Measurements from ENCODE around the gene DEAF1.

DEAF1 gene

DNA sequence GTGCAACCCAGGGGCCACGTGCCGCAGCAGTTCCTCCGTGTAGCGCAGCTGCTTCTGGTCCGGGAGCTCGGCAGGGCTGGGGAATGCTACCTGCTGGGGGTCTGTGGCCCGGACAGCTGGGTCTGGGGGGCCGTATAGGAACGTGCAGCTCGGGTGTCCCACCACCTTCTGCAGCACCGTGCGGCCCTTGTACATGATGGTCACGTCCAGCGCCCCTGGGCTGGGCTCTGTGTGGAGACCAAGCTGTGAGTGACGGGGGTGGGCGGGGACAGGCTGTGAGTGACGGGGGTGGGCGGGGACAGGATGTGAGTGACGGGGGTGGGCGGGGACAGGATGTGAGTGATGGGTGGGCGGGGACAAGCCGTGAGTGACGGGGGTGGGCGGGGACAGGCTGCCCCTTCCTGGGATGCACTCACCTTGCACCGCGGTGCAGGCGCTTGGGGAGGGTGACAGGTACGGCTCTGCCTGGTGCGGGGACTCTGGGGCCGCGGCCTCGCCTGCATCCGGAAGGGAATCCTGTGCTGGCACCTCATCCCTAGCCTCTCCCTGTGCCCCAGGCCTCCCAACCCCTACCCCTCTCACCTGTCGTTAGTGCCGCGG lies 81.6 kb downstream of the DEAF1 start:
- DNase-seq (ENCODE audit: low read depth in 1 of 2, low spot score in 1 of 2): peak; percentile 63 to 70

DNA sequence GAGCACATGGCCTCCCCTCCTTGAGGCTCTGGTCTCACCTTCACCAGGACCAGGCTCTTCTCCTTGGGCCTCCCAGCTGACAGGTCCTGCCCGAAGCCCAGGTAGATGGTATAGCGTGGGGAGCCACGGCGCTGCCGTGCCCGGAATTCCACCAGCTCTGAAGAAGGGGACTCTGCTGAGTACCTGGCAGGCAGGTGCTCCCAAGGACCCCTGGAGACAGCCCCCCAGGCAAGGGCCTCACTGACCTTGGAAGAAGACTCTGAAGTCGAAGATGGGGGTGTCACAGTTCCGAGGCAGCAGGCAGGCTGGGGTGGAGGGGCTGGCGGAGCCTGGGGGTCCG lies 82.1 kb downstream of the DEAF1 start:
- DNase-seq (ENCODE audit: low read depth in 1 of 2, low spot score in 1 of 2): no peak

DNA sequence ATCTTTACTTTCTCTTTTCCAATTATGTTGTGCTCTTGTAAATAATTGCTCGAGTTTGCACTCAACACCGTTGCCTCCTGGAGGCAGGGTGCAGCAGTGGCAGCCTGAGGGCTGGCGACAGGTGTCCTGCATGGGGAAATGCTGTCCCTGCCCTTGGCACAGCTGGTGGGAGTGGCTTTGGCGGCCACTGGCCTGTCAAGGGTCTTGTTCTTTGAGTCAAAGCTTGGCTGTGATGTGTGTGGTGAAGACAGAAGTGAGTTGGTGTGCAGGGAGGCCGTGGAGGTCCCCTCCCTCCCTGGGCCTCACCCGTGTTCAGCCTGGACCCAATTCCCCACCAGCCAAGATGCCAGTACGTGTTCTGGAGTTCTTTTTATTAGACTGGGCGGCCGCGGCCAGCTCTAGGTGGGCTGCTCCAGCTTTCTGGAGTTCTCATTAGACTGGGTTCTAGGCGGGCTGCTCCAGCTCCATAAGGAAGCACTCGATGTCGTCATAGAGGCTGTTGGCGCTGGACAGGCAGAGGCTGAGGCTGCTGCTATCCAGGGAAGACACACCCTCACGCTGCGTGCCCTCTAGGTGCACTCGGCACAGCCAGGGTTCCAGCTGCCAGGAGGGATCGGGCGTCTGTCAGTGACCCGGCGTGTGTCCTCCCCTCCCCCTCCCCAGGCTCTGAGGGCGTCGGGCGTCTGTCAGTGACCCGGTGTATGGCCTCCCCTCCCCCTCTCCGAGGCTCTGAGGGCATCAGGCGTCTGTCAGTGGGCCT lies 82.6 kb downstream of the DEAF1 start:
- DNase-seq (ENCODE audit: low read depth in 1 of 2, low spot score in 1 of 2): no peak

DNA sequence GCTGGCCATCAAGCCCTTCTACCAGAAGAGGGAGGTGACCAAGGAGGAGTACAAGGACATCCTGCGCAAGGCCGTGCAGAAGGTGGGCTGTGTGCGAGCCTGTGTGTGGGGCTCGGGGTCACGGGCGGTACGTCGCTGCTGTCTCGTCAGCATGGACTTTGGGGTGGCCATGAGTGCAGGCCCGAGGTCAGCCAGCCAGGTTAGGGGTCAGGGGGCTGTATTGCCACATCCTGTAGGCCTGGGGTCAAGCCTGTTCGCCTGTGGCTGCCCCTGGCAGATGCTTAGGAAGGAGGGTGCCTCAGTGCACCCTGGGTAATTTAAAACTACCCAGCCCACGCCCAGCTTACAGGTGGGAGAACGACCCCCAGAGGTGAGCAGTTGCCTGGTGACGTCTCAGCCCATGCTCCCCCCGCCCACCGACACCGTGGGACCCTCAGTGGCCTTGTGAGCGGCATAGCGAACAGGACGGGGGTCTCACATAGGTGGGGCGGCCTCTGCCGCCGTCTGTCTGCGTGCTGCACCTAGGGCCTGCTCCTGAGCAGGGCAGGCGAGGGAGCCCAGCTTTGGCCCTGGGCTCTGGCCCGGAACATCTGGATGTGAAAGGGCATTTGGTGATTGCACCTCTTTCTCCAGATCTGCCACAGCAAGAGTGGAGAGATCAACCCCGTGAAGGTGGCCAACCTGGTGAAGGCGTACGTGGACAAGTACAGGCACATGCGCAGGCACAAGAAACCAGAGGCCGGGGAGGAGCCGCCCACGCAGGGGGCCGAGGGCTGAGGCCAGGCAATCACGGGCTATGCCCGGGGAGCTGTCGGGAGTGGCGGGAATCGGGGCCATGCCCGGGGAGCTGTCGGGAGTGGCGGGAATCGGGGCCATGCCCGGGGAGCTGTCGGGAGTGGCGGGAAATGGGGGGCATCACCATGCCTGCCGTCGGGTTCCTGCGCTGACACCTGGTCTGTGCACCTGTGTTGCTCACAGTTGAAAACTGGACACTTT lies 83.7 kb downstream of the DEAF1 start:
- no peak for DNase-seq (ENCODE audit: low read depth in 1 of 2, low spot score in 1 of 2)

DNA sequence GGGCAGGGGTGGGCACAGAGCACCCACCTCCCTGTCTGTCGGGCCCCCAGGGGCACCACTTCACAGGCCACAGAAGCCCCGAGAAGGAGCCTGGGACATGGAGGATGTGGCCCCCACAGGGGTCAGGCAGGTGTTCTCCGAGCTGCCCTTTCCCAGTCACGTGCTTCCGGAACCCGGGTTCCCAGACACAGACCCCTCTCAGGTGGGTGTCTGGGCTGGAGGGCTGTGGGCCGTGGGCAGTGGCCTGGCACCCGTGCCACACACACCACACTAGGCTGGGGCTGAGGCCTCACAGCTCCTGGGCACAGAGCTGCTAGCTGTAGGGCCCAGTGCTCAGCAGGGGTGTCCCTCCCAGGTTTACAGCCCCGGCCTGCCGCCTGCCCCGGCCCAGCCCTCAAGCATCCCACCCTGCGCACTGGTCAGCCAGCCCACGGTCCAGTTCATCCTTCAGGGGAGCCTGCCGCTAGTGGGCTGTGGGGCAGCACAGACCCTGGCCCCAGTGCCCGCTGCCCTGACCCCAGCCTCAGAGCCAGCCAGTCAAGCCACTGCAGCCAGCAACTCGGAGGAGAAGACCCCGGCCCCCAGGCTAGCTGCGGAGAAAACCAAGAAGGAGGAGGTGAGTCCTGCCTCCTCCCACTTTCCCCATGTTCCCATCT lies 84.7 kb downstream of the DEAF1 start:
- no peak for DNase-seq (ENCODE audit: low read depth in 1 of 2, low spot score in 1 of 2)

DNA sequence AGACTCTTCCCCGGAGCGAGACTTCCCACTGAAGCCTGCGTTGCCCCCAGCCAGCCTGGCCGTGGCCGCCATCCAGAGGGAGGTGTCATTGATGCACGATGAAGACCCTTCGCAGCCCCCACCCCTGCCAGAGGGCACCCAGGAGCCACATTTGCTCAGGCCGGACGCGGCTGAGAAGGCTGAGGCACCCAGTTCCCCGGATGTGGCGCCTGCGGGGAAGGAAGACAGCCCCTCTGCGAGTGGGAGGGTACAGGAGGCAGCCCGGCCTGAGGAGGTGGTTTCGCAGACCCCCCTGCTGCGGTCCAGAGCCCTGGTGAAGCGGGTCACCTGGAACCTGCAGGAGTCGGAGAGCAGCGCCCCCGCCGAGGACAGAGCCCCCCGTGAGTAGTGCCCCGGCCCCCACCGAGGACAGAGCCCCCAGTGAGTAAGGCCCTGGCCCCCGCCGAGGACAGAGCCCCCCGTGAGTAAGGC lies 85.6 kb downstream of the DEAF1 start:
- DNase-seq (ENCODE audit: low read depth in 1 of 2, low spot score in 1 of 2): no peak

DNA sequence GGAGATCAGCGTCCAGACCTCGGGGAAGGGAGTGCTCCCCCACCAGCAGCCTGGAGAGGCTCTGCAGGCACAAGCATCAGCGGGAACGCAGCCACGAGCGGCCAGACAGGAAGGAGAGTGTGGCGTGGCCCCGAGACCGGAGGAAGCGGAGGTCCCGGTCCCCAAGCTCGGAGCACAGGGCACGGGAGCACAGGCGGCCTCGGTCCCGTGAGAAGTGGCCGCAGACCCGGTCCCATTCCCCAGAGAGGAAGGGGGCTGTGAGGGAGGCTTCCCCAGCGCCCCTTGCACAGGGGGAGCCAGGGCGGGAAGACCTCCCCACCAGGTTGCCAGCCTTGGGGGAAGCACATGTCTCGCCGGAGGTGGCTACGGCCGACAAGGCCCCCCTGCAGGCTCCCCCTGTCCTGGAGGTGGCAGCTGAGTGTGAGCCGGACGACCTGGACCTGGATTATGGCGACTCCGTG lies 86.2 kb downstream of the DEAF1 start:
- DNase-seq (ENCODE audit: low read depth in 1 of 2, low spot score in 1 of 2): no peak

DNA sequence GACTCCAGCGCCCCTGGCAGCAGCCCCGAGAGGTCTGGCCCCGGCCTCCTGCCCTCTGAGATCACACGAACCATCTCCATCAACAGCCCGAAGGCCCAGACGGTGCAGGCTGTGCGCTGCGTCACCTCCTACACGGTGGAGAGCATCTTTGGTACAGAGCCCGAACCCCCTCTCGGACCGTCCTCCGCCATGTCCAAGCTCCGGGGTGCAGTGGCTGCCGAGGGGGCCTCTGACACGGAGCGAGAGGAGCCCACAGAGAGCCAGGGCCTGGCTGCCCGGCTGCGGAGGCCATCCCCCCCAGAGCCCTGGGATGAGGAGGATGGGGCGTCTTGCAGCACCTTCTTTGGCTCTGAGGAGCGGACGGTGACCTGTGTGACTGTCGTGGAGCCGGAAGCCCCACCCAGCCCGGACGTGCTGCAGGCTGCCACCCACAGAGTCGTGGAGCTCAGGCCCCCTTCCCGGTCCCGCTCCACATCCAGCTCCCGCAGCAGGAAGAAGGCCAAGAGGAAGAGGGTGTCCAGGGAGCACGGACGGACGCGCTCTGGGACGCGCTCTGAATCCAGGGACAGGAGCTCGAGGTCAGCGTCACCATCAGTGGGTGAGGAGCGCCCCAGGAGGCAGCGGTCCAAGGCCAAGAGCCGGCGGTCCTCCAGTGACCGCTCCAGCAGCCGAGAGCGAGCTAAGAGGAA lies 86.9 kb downstream of the DEAF1 start:
- no peak for DNase-seq (ENCODE audit: low read depth in 1 of 2, low spot score in 1 of 2)

DNA sequence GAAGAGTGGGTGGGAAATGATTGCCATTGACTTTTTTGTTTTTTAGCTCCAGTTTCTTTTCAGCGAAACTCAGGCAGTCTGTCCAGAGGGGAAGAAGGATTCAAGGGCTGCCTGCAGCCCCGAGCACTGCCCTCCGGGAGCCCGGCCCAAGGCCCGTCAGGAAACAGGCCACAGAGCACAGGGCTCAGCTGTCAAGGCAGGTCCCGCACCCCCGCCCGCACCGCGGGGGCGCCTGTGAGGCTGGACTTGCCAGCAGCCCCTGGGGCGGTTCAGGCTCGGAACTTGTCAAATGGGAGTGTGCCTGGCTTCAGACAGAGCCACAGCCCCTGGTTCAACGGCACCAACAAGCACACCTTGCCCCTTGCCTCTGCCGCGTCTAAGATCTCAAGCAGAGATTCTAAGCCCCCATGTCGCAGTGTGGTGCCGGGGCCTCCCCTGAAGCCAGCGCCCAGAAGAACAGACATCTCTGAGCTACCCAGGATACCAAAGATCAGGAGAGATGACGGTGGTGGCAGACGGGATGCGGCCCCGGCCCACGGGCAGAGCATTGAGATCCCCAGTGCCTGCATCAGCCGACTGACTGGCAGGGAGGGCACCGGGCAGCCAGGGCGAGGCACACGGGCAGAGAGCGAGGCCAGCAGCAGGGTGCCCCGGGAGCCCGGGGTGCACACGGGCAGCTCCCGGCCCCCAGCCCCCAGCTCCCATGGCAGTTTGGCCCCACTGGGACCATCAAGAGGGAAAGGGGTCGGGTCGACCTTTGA lies 87.8 kb downstream of the DEAF1 start:
- no peak for DNase-seq (ENCODE audit: low read depth in 1 of 2, low spot score in 1 of 2)

DNA sequence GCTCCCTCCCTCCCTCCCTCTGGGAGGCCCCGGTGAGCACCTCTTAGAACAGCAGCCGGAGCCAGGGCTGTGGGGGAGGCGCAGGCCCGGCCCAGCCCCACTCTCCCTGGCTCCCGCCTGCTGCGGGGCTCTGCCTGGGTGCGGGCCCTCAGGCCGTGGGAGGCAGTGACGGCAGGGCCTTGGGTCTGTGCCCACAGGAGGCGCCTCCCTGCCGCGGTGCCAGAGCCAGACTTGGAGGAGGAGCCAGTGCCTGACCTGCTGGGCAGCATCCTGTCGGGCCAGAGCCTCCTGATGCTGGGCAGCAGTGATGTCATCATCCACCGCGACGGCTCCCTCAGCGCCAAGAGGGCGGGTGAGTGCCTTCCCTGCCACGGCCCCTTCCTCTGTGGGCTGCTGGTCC lies 88.8 kb downstream of the DEAF1 start:
- DNase-seq (ENCODE audit: low read depth in 1 of 2, low spot score in 1 of 2): no peak

DNA sequence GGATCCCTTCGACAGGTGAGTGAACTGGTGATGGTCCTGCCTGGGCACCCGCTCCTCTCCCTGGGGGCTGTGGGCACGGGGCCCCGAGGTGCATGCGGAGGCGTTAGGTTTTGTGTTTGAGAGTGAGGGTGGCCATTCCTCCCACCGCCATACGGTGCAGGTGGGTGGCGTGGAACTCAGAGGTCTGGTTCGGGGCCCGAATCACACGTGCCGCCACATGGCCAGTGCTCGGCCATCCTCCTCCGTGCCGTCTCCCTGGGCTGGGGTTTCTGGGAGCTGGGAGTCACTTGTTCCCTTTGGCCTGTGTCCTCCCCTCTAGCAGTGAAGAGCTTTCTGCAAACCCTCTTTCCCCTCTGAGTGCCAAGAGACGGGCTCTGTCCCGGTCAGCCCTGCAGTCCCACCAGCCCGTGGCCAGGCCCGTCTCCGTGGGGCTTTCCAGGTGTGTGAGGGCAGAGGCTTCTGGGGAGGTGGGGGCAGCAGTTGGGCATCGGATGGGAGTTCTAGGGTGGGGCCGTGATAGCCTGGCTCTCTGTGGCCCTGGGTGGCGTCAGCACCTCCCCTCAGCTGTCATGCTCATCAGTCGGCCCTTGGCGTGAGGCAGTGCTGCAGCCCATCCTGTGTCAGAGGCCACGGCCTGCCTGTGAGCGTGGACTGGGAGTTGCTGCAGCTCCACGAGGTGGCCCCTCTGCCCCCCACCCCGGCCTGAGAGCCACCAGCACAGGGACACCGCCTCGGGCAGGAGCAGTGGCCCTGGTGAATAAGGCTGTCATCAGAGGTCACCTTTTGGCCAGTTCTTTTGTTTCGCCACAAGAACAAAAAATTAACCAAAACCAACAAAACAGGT lies 89.5 kb downstream of the DEAF1 start:
- DNase-seq (ENCODE audit: low read depth in 1 of 2, low spot score in 1 of 2): no peak

DNA sequence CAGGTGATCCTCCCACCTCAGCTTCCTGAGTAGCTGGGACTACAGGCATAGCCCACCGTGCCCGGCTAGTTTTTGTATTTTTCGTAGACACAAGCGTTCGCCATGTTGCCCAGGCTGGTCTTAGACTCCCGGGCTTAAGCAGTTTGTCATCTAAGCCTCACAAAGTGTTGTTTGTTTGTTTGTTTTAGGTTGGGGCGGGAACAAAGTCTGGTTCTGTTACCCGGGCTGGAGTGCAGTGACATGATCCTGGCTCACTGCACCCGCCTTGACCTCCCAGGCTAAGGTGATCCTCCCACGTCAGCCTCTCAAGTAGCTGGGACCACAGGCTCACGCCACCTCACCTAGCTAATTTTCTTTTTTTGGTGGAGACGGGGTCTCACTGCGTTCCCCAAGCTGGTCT lies 91.9 kb downstream of the DEAF1 start:
- no peak for DNase-seq (ENCODE audit: low read depth in 1 of 2, low spot score in 1 of 2)

DNA sequence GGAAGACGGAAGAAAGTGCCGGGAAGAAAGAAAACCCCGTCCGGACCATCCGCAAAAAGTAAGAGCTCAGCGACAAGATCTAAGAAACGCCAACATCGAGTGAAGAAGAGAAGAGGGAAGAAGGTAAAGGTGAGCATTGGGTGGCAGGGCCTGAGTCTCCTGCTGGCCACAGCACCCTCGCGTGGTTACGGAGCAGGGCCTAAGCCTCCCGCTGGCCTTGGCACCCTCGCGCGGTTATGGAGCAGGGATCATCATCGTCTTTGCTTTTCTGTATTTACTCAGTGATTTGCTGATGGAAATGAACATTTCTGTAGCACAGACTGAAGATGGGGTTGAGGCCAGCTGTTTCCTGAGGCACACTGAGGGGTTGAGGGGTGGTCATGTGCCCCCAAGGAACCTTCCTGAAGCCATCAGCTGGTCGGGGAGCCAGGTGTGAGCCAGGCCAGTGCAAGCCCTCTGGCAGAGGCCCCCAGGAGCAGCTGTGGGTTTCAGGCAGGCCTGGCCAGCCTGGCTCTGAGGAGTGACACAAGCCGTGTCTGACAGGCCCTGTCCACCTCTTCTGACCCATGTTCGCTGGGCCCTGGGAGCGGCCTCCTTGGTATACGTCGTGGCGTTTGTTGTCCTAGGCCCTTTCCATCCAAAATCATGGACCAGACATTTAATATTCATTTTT lies 93.3 kb downstream of the DEAF1 start:
- no peak for DNase-seq (ENCODE audit: low read depth in 1 of 2, low spot score in 1 of 2)

DNA sequence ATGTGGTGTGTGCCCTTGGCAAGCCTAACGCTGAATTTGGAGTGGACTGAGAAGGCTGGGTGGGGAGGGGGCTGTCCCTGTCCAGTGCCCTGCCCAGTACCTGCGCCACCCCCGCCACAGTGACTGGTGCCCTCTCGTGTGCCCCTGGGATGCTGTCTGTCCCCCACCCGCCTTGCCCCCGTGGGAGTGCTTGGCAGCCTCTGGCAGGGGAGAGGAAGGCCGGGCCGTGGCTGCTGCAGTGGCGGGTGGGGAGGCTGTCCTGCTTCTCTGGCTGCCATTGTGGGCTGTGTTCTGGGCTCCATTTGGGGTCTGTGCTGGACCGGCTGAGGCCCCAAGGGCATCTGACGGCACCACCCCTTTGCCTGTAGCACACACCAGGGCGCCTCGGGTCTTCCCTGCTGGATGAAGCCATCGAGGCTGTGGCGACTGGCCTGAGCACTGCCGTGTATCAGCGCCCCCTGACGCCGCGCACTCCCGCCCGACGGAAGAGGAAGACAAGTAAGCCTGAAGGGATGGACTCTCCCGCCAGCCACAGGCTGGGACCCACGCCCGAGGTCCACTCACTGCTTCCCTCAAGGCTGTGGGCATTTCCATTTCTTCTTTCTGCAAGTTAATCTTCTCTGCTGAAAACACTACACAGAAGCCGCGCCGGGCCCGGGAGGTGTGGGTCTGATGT lies 96.9 kb downstream of the DEAF1 start:
- DNase-seq (ENCODE audit: low read depth in 1 of 2, low spot score in 1 of 2): no peak

DNA sequence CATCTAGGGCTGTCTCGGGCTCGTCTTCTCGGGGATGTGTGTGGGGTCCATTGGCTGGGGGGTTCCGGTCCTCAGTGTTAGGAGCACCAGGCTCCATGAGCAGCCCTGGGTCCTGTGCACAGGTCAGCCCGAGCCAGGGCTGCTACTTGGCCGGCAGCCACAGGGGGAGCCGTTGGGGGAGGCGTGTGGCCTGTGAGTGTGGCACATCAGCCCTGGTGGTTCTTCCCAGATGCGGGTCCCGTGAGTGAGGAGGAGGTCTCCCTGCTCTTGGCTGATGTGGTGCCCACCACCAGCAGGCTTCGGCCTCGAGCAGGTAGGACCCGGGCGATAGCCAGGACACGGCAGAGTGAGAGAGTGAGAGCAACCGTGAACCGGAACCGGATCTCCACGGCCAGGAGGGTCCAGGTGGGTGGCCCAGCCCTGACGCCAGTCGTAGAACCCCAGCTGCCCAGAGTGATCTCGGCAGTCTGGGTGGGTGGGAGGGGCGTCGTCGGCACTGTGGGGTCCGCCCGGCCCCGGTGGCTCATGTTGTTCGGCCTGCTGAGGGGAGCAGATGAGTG lies 97.8 kb downstream of the DEAF1 start:
- DNase-seq (ENCODE audit: low read depth in 1 of 2, low spot score in 1 of 2): no peak

DNA sequence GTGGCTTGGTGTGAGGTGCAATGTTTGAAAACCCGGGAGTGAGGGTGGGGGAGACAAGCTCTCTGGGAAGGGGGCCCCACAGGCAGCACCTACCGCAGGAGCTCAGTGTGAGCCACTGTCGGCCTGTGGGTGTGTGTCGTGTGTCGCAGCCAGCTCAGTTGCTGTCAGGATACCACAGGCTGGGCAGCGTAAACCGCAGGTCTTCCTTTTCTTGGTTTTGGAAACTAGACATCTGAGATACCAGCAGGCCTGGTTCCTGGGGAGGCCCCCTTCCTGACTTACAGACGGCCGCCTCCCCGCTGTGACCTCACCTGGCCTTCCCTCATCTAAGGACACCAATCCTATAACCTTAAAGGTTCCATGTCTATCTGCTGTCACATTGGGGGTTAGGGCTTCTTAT lies 98.6 kb downstream of the DEAF1 start:
- DNase-seq (ENCODE audit: low read depth in 1 of 2, low spot score in 1 of 2): no peak

DNA sequence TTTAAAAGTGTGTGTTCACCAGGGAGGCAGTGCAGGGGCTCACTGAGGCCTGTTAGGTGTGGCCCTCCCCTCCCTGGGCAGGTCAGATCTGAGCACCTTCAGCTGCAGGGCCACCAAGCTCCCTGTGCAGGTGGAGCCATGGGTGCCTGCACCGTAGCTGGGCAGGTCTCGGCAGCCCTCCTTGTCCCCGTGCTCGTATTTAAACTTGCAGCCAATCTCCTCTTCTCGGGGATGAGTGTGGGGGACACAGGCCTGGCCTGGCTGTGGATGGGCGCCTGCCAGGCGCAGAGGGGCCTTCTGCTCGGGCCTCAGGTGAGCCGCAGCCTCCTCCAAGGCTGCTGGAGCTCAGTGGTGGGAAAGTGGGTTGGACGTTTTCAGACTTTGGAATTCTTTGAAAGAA lies 99.6 kb downstream of the DEAF1 start:
- DNase-seq (ENCODE audit: low read depth in 1 of 2, low spot score in 1 of 2): no peak
